ENCODE data around the gene RHEB.

RHEB gene

GRCh38 chr7:151437159-151437553 is 82.5 kb downstream of the RHEB start:
- no peak for TF ChIP-seq CTCF (IDR thresholded peaks at IDR 0.05)
- no peak overlapping the region for H2AFZ ChIP-seq
- no peak overlapping the region for H3K27ac ChIP-seq
- H3K36me3 ChIP-seq (ENCODE audit: control insufficient read depth, insufficient read depth, low read length): no peaks in the 10 kb centered on the region
- no peak overlapping the region for H3K4me3 ChIP-seq (ENCODE audit: low read depth, low read length)
- no peaks in the 10 kb centered on the region for H3K27me3 ChIP-seq (ENCODE audit: control insufficient read depth, insufficient read depth, low read length)
- no peak overlapping the region for H3K9ac ChIP-seq
- H3K79me2 ChIP-seq: no peaks in the 10 kb centered on the region
- H3K4me1 ChIP-seq: peaks cover 11% of the 10 kb centered on the region
- H3K4me2 ChIP-seq (ENCODE audit: low read length): no peak overlapping the region
- H3K9me3 ChIP-seq (ENCODE audit: control insufficient read depth, low read length): no peaks in the 10 kb centered on the region

DNA sequence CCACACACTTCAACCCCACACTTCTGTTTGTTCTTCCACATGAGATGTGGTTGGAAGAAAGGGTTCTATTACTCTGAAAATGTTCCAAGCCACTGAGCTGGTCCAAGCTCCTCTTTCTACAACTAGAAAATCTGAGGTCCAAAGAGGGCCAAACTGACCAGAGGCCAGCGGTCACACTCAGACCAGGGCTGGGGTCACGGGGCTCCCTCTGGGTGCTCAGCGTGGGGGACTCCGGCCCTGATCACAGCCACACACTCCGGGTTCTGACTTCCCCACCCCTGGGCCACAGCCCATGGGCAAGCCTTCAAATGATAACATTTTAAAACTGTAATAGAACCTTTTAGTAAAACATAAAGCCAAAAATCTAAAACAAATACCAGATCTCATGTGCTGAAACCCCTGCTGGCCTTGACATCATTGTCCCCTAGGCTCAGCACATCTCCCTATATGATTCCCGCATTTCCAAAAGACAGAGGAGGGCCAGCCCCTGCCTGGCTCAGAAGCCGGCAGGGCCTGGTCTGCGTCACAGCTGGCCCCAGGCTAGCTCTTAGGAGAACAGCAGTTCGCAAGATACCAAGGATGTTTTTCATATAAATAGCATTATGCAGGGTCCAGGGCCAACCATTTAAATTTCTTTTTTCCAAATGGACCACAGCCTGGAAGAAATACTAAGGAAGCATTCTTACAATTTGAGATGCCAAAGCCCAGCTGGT is 83.1 kb downstream of the RHEB start:
- H3K4me2 ChIP-seq (ENCODE audit: low read length): no peak overlapping the region
- no peaks in the 10 kb centered on the region for H3K79me2 ChIP-seq
- no peak overlapping the region for H3K27ac ChIP-seq
- no peaks in the 10 kb centered on the region for H3K9me3 ChIP-seq (ENCODE audit: control insufficient read depth, low read length)
- no peak overlapping the region for H3K4me3 ChIP-seq (ENCODE audit: low read depth, low read length)
- peaks cover 11% of the 10 kb centered on the region for H3K4me1 ChIP-seq
- no peaks in the 10 kb centered on the region for H3K36me3 ChIP-seq (ENCODE audit: control insufficient read depth, insufficient read depth, low read length)
- H3K9ac ChIP-seq: no peak overlapping the region
- TF ChIP-seq CTCF (IDR thresholded peaks at IDR 0.05): no peak
- H3K27me3 ChIP-seq (ENCODE audit: control insufficient read depth, insufficient read depth, low read length): no peaks in the 10 kb centered on the region
- H2AFZ ChIP-seq: no peak overlapping the region

DNA sequence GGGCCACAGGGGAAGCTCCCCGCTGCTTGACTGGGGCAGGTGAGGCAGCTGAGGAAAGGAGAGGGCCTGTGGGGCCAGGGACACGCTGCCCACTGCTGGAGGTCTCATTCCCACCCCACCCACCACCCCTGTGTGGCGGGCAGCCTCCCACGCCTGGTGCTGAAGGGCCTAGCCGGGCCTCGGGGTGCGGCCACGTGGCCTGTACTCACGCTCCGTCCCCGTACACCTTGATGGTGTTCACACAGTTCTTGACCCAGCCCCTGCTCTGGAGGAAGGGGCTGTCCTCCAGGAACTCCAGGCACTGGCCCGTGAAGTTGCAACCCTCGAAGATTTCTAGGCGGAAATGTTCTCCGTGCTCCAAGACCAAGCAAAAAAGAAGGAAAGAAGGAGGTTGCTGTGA is 83.7 kb downstream of the RHEB start:
- Histone ChIP-seq H3K4me3 (ENCODE audit: low read depth, low read length) (no peak overlapping the region), H3K27me3 (ENCODE audit: control insufficient read depth, insufficient read depth, low read length) (no peaks in the 10 kb centered on the region), H3K27ac (no peak overlapping the region), H3K4me2 (ENCODE audit: low read length) (no peak overlapping the region), H3K9me3 (ENCODE audit: control insufficient read depth, low read length) (no peaks in the 10 kb centered on the region), H3K4me1 (peaks cover 9% of the 10 kb centered on the region), H3K79me2 (no peaks in the 10 kb centered on the region), H2AFZ (no peak overlapping the region), H3K36me3 (ENCODE audit: control insufficient read depth, insufficient read depth, low read length) (no peaks in the 10 kb centered on the region), H3K9ac (no peak overlapping the region)
- no peak for TF ChIP-seq CTCF (IDR thresholded peaks at IDR 0.05)

DNA sequence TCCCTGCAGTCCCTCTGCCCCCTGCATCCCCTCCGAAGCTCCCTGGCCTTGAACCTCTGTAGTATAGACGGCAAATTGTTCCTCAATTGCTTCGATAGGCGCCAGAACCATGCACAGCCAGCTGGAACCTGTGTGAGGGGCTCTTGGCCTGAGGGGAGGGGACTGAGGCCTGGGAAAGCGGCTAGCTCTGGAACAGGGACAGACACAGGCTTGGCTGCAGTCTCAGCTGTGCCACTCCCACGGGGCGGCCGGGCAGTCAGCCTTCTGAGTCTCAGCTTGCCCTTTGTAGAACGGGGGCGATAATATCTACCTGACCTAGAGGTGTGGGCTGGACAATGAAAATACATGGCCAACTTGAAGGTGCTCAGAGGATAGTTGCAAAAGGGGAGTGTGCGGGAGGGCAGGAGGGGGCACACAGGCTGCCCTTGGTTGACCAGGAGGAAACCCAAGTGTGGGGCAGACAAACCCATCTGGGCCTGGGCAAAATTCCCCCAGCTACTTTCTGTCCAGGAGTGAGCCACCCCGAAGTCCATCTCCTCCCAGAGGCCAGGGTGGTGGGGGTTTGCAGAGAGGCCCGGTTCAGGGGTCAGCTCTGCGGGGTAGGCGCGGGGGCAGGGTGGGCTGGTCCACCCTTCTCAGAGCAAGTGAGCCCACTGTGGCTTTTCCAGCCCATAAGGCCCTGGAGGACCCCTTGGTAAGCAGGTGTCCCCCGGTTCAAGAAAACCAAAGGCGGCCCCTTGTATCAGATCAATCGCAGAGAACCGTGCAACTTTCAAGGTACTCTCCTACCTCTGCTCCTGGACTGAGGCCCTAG is 84.4 kb downstream of the RHEB start:
- Histone ChIP-seq H3K79me2 (no peaks in the 10 kb centered on the region), H3K9me3 (ENCODE audit: control insufficient read depth, low read length) (no peaks in the 10 kb centered on the region), H2AFZ (no peak overlapping the region), H3K9ac (no peak overlapping the region), H3K4me3 (ENCODE audit: low read depth, low read length) (no peak overlapping the region), H3K27me3 (ENCODE audit: control insufficient read depth, insufficient read depth, low read length) (no peaks in the 10 kb centered on the region), H3K4me2 (ENCODE audit: low read length) (no peak overlapping the region), H3K36me3 (ENCODE audit: control insufficient read depth, insufficient read depth, low read length) (no peaks in the 10 kb centered on the region), H3K4me1 (peaks cover 3% of the 10 kb centered on the region), H3K27ac (no peak overlapping the region)
- no peak for TF ChIP-seq CTCF (IDR thresholded peaks at IDR 0.05)
